GM12874 (cell line): Measurements from ENCODE around the gene ZNF566.

Experiments
- TF ChIP-seq, protein P1 (sequence below): IDR thresholded peaks from 2 replicates; pipeline ENCODE4 v1.5.1; 2011; ENCODE audit warnings: low read depth, mild to moderate bottlenecking, control low read depth, low read length, moderate library complexity; ENCODE audit not compliant: insufficient read depth

ZNF566 gene

DNA sequence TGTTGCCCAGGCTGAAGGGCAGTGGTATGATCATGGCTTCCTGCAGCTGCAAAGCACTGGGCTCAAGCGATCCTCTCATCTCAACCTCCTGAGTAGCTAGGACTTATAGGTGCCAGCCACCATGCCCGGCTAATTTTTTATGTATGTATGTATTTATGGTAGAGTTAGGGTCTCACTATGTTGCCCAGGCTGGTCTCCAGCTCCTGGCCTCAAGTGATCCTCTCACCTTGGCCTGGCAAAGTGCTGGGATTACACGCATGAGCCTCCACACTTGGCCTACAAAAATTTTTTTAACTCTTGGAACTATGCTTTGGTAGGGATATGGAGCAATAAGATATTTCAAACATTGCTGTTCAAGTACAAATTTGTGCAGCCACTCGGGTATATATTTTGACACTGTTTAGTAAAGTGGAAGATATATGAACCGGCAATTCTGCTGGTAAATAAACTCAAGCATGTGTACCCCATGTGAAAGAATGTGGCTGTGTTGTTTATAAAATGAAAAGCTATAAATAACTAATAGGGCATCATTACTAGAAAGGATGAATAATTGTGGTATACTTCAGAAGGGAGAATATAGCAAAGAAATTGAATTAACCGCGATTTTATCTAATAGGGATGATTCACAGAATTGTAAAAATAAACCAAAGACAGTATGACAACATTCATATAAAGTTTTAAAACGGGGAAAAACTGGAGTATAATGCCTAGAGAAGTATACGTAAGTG lies 1.1 kb downstream of the ZNF566 start:
- TF ChIP-seq, protein P1, sequence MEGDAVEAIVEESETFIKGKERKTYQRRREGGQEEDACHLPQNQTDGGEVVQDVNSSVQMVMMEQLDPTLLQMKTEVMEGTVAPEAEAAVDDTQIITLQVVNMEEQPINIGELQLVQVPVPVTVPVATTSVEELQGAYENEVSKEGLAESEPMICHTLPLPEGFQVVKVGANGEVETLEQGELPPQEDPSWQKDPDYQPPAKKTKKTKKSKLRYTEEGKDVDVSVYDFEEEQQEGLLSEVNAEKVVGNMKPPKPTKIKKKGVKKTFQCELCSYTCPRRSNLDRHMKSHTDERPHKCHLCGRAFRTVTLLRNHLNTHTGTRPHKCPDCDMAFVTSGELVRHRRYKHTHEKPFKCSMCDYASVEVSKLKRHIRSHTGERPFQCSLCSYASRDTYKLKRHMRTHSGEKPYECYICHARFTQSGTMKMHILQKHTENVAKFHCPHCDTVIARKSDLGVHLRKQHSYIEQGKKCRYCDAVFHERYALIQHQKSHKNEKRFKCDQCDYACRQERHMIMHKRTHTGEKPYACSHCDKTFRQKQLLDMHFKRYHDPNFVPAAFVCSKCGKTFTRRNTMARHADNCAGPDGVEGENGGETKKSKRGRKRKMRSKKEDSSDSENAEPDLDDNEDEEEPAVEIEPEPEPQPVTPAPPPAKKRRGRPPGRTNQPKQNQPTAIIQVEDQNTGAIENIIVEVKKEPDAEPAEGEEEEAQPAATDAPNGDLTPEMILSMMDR, result no peak

DNA sequence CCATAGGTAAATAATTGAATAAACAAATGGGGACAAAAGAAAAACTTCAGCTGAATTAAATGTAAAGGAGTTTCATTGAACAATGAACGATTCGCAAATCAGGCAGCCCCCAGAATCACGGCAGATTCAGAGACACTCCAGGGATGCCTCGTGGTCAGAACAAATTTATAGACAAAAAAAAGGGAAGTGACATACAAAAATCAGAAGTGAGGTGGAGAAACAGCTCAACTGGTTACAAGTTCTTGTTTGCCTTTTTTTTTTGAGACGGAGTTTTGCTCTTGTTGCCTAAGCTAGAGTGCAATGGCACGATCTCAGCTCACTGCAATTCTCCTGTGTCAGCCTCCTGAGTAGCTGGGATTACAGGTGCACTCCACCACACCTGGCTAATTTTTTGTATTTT lies 5.7 kb downstream of the ZNF566 start:
- TF ChIP-seq, protein P1, result no peak

DNA sequence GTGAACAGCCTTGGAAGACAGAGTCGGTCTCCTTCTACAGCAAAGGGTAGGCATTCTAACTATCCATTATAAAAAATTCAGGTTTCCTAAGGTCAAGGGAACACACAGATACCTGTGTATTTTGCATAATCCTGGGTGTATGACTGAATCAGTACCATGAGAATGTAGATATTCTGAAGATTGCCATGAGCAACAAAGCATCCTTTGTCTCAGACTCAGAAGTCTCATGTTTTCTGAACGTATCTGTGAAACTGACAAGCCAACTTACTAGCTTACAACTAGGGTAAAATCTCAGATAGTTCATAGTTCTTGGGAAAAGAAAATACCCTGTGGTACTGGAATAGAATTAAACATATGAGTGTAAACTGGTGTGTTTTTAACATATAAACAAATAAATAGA lies 6.5 kb downstream of the ZNF566 start:
- TF ChIP-seq, protein P1, result no peak

DNA sequence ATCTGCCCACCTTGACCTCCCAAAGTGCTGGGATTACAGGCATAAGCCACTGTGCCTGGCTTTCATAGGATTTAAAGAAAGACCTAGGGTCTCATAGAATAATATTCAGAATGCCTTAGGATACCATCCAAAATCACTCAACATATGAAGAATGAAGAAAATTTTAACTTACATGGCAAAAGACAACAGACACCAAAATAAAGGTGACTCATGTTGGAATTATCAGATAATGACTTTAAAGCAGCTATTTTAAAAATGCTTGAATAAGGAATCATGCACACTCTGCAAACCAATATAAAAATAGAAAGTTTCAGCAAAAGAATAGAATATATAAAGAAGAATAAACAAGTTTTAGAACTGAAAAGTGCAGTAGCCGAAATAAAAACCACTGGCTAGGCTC lies 29.3 kb downstream of the ZNF566 start:
- TF ChIP-seq, protein P1, result no peak

DNA sequence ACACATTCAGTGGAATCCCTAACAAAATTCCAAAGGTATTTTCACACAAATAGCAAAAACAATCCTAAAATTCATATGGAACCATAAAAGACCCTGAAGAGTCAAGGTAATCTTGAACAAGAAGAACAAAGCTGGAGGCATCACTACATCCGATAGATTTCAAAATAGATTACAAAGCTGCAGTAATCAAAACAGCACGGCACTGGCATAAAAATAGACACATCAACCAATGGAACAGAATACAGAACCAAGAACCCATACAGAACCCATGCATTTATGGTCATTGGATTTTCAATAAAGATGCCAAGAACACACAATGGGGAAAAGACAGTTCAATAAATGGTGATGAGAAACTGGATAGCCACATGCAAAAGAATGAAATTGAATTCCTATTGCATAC lies 32.5 kb downstream of the ZNF566 start:
- TF ChIP-seq, protein P1, result no peak

- TF ChIP-seq, protein P1, result no peak
Observed at GRCh38 chr19:36449059-36449670, 40.2 kb downstream of the ZNF566 start.

GRCh38 chr19:36441339-36441738 lies 48.0 kb downstream of the ZNF566 start:
- TF ChIP-seq, protein P1, result no peak
